Duodenal mucosa (tissue), 2 donors: Measurements from ENCODE around the gene TTLL11.
"Not testable (repeated sequence)": the region's sequence is repeated elsewhere in the genome, so short reads cannot be mapped to it uniquely, and the experiment has no call there.

Source experiments
- H3K27ac ChIP-seq: one replicate; pipeline ENCODE4 v1.7.0; 2013; ENCODE audit warnings: low read depth, low read length
- H3K27me3 ChIP-seq, 2 donors: one replicate each; pipeline ENCODE4 v1.7.0; 2013; ENCODE audit warnings: low read length in 2 of 2, control low read depth in 1 of 2; ENCODE audit not compliant: insufficient read depth in 2 of 2, control insufficient read depth in 1 of 2
- H3K36me3 ChIP-seq, 2 donors: one replicate each; pipeline ENCODE4 v1.7.0; 2013; ENCODE audit warnings: low read length in 2 of 2, control low read depth in 1 of 2; ENCODE audit not compliant: insufficient read depth in 2 of 2, control insufficient read depth in 1 of 2
- H3K4me1 ChIP-seq, 2 donors: one replicate each; pipeline ENCODE4 v1.7.0; 2013; ENCODE audit warnings: low read length in 2 of 2, control low read depth in 1 of 2; ENCODE audit not compliant: insufficient read depth in 2 of 2, control insufficient read depth in 1 of 2
- H3K4me3 ChIP-seq, 2 donors: one replicate each; pipeline ENCODE4 v1.7.0; 2013; ENCODE audit warnings: low read length in 2 of 2, low read depth in 1 of 2
- H3K9ac ChIP-seq, 2 donors: one replicate each; pipeline ENCODE4 v1.7.0; 2013; ENCODE audit warnings: low read length in 2 of 2, low read depth in 1 of 2
- H3K9me3 ChIP-seq, 2 donors: one replicate each; pipeline ENCODE4 v1.7.0; 2013; ENCODE audit warnings: low read length in 2 of 2, control low read depth in 1 of 2; ENCODE audit not compliant: control insufficient read depth in 1 of 2

TTLL11 gene

DNA sequence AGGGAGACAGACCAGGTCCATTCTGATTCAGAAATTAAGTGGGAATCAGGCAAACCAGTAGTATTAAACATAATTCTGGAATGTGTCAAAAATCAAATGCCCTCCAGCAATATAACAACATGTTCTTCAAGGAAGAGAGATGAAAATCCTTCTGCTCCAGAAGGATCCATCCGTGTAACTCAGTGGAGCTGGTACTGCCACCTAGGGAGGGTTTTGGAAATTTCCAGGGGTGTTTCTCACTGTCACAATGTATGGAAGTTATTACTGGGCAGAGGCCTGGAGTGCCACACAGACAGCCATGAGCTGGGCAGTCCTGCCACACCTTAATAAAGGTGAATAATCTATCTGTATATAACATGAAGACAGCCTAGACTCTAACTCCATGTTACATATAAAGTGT is 87.5 kb downstream of the TTLL11 start:
- Histone ChIP-seq H3K27me3 (no peaks in the 10 kb centered on the region), H3K9ac (no peak overlapping the region), H3K9me3 (no peaks in the 10 kb centered on the region), H3K4me1 (no peaks in the 10 kb centered on the region), H3K36me3 (no peaks in the 10 kb centered on the region), H3K27ac (no peak overlapping the region), H3K4me3 (no peak overlapping the region)

DNA sequence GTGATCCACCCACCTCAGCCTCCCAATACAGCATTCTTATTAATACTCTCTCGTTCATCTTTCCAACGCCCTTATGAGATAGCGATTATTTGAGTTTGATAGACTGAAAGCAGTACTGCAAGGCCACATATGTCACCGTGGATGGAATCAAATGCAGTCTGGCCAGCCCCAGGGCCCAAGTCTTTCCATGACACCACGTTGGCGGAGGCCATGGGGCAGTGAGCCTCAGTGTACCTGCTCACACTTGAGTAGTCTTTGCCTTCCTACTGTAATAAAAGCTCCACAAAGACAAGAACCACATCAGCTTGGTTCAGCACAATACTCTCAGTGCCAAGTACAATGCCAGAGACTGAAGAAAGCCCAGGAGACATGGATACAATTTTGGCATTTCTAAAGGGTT is 88.5 kb downstream of the TTLL11 start:
- H3K9me3 ChIP-seq: no peaks in the 10 kb centered on the region
- no peak overlapping the region for H3K4me3 ChIP-seq
- H3K27ac ChIP-seq: no peak overlapping the region

DNA sequence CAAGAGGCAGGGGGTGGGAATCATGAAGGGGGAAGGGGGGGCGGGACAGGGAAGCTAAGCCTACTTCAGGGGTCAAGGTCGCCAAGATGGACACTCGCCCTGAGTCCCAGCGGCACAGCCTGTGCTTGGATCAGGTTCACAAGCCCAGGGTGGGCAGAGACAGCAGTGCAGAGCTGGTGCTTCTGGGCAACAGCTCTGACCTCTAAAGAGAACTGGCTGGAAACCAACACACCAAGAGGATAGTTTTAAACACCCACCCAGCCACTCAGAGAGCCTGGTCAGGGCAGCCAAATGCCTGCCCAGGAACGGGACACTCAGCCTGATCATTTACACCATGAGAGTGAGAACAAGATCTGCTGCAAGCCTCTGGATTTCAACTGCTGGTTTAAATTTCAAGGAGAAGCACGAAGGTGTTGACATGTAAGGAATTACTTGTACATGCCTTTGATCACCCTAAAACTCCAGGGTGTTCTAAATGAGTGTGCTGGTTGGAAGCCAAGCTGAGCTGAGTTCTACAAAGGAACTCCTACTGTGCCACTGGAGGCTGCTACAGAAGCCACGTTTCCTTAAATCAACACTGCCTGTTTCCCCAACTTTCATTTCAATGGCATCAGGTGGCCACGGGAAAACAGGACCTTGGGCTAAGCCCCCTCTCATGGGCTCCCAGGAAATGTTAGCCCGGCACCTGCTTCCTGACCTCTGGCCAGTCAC is 91.5 kb downstream of the TTLL11 start:
- H3K4me3 ChIP-seq: no peak overlapping the region
- no peaks in the 10 kb centered on the region for H3K36me3 ChIP-seq
- no peak overlapping the region for H3K27ac ChIP-seq
- no peaks in the 10 kb centered on the region for H3K27me3 ChIP-seq
- no peaks in the 10 kb centered on the region for H3K4me1 ChIP-seq
- no peak overlapping the region for H3K9ac ChIP-seq
- no peaks in the 10 kb centered on the region for H3K9me3 ChIP-seq

More for the DNA sequence above, 88.5 kb downstream of the TTLL11 start:
- no peaks in the 10 kb centered on the region for H3K27me3 ChIP-seq
- no peaks in the 10 kb centered on the region for H3K36me3 ChIP-seq
- H3K9ac ChIP-seq: no peak overlapping the region
- no peaks in the 10 kb centered on the region for H3K4me1 ChIP-seq

DNA sequence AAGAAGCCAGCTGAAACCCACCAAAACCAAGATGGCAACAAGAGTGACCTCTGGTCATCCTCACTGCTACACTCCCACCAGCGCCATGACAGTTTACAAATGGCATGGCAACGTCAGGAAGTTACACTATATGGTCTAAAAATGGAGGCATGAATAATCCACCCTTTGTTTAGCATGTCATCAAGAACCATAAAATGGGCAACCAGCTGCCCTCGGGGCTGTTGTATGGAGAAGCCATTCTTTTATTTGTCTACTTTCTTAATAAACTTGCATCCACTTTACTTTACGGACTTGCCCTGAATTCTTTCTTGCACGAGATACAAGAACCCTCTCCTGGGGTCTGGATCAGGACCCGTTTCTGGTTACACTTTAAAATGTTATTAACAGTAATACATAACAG is 92.6 kb downstream of the TTLL11 start:
- H3K9me3 ChIP-seq, H3K9ac ChIP-seq, H3K4me3 ChIP-seq, H3K4me1 ChIP-seq, H3K27ac ChIP-seq, H3K36me3 ChIP-seq, H3K27me3 ChIP-seq: not testable (repeated sequence)

DNA sequence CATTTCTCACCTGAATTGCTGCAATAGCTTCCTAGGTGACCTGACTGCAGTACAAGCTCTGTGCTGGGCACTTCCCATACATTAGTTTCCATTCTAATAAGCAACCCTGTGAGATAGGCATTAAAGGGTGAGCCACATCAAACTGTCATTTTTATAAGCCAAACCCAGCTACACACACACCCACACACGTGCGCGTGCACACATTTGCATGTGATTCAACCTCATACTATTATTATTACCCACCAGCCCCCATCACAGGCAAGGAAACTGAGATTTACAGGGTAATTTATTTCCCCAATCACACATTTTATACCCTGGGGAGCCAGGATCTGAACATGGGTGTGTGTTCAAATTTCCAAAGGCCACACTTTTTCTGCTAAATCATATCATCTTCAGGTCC is 93.6 kb downstream of the TTLL11 start:
- Histone ChIP-seq H3K27ac (no peak overlapping the region), H3K9me3 (no peaks in the 10 kb centered on the region), H3K27me3 (no peaks in the 10 kb centered on the region), H3K4me1 (no peaks in the 10 kb centered on the region), H3K4me3 (no peak overlapping the region), H3K9ac (no peak overlapping the region), H3K36me3 (no peaks in the 10 kb centered on the region)

- no peak overlapping the region for H3K4me3 ChIP-seq
These were observed 94.5 kb downstream of the TTLL11 start for GRCh38 chr9:121998513-121999049.

GRCh38 chr9:121997791-121998190 is 95.3 kb downstream of the TTLL11 start:
- no peak overlapping the region for H3K4me3 ChIP-seq

More at GRCh38 chr9:121998513-121999049, 94.5 kb downstream of the TTLL11 start:
- H3K9ac ChIP-seq: no peak overlapping the region
- no peaks in the 10 kb centered on the region for H3K9me3 ChIP-seq
- H3K27ac ChIP-seq: no peak overlapping the region
- H3K27me3 ChIP-seq: no peaks in the 10 kb centered on the region
- H3K36me3 ChIP-seq: no peaks in the 10 kb centered on the region
- H3K4me1 ChIP-seq: no peaks in the 10 kb centered on the region

DNA sequence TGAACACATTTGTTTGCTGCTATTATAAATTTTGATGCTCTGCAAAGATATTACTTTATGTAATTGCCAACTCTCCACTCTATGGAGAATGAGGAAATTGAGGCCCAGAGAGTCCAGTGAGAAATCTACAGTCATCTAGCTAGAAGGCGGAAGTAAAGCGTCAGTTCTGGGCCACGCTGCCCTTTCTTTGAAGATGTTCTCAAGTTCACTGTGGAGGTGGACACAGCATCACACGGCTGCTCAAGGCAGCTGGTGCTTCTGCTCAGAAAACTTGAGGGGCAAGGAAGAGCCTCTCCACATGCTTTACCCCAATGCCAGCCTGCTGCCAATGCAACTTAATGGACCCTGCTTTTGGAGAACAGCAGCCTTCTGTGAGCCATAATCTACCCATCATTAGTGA is 96.3 kb downstream of the TTLL11 start:
- Histone ChIP-seq H3K36me3 (no peaks in the 10 kb centered on the region), H3K4me1 (no peaks in the 10 kb centered on the region), H3K27ac (no peak overlapping the region), H3K27me3 (no peaks in the 10 kb centered on the region), H3K9ac (no peak overlapping the region), H3K4me3 (no peak overlapping the region), H3K9me3 (no peaks in the 10 kb centered on the region)

More at GRCh38 chr9:121997791-121998190, 95.3 kb downstream of the TTLL11 start:
- Histone ChIP-seq H3K9ac (no peak overlapping the region), H3K27ac (no peak overlapping the region), H3K4me1 (no peaks in the 10 kb centered on the region), H3K36me3 (no peaks in the 10 kb centered on the region), H3K9me3 (no peaks in the 10 kb centered on the region), H3K27me3 (no peaks in the 10 kb centered on the region)

DNA sequence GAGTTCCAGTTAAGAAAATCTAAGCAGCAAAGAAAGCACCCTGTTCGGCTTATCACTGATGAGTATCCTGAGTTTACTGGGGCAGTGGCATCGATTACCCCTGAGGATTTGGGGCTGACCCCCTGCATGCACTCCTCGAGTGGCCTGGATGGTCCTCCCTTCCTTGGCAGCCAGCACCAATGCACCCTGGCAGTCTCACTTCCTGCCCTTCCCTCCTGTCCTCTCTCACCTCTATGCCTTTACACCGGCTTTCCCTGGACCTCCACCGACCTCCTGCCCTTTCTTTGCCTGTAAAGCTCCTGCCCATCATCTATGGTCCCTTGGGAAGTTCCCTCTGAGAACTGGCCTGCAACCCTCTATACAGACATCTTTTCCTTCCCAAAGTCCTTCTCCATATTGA is 97.1 kb downstream of the TTLL11 start:
- H3K4me1 ChIP-seq: no peaks in the 10 kb centered on the region
- no peak overlapping the region for H3K9ac ChIP-seq
- H3K9me3 ChIP-seq: no peaks in the 10 kb centered on the region
- H3K36me3 ChIP-seq: no peaks in the 10 kb centered on the region
- no peak overlapping the region for H3K27ac ChIP-seq
- H3K4me3 ChIP-seq: no peak overlapping the region
- no peaks in the 10 kb centered on the region for H3K27me3 ChIP-seq

DNA sequence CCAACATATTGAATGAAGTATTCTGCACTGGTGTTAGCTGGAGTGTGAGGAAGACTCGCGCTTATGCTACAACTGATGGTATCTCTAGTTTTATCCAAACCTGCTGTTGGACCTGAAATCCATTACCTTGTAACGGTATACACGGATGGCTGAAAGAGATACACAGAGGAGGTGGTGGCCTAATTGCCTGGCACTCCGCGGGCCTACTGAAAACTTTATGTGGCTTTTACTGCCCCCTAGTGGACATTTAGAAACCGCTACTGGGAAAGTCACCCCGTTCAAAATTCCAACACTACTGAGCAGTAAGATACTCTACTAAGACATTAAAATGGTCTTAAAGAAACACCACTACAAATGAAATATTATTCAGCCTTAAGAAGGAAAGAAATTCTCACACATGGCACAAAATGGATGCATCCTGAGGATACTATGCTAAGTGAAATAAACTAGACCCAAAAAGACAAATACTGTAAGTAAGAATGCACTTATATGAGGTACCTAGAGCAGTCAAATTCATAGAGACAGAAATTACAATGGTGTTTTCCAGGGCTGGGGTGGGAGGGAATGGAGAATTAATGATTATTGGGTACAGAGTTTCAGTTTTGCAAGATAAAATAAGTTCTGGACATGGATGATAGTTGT is 100.4 kb downstream of the TTLL11 start:
- no peak overlapping the region for H3K9ac ChIP-seq
- no peaks in the 10 kb centered on the region for H3K4me1 ChIP-seq
- H3K36me3 ChIP-seq: peaks cover 4 to 6% of the 10 kb centered on the region in 2 donors
- H3K4me3 ChIP-seq: no peak overlapping the region
- H3K27me3 ChIP-seq: no peaks in the 10 kb centered on the region
- H3K9me3 ChIP-seq: no peaks in the 10 kb centered on the region
- H3K27ac ChIP-seq: no peak overlapping the region
